Measurements from ENCODE around the gene CNTNAP2. TPM values are rescaled to one million over a fixed set of nuclear protein-coding genes. Genes with fewer than 3 reads are reported as not detected.

Gene CNTNAP2
- total RNA-seq, 2 experiments from 2014 or later = not detected

DNA sequence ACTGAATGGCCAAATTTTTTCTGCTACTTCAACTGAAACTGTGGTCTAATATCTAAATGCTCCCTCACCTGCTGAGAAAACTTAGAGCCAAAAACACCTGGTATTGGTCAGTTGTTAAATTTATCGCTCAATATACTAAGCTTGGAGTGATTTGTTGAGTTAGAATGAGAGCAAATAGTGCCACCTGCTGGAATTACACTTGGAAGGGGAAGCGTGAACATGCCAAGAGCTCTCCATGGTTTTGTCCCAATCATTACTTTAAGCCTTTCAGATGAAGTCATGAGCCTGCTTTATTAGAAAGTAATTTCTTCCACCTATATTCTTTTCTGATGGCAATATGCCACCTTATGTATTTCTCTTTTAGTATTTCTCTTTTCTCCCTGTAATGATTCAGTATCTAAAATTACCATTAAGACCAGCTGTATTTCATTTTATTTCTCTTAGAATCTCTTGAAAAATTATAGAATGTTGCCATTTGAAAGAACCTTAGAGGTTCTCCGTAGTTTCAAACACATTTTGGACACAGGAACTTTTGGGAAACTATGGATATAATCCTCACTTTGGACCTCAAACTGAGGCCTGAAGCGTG lies 2026.2 kb downstream of the CNTNAP2 start:
- POLR2A ChIA-PET = no interaction called here
- H3K4me3 Mint-ChIP-seq = no peak overlapping the region
- ATAC-seq = no peak
- H3K27ac Mint-ChIP-seq = no peak overlapping the region
- CTCF ChIA-PET = interaction anchor here (0.6 to 1.1 kb wide), 2 partner anchors 324 to 897 kb away, joined by 3 read pairs; no protein-coding TSS in a partner anchor
- H3K4me1 Mint-ChIP-seq (ENCODE audit: low read depth) = no peaks in the 10 kb centered on the region
- H3K9me3 Mint-ChIP-seq (ENCODE audit: insufficient read depth) = no peaks in the 10 kb centered on the region
- H3K36me3 Mint-ChIP-seq (ENCODE audit: low read depth) = no peaks in the 10 kb centered on the region
- peak; percentile 22 for DNase-seq
- no peaks in the 10 kb centered on the region for H3K27me3 Mint-ChIP-seq (ENCODE audit: low read depth)

- H3K4me1 Mint-ChIP-seq (ENCODE audit: low read depth) = no peaks in the 10 kb centered on the region
- no peaks in the 10 kb centered on the region for H3K27me3 Mint-ChIP-seq (ENCODE audit: low read depth)
- no peak overlapping the region for H3K27ac Mint-ChIP-seq
- ChIA-PET CTCF (no interaction called here), POLR2A (no interaction called here)
- no peaks in the 10 kb centered on the region for H3K36me3 Mint-ChIP-seq (ENCODE audit: low read depth)
- no peak overlapping the region for H3K4me3 Mint-ChIP-seq
- H3K9me3 Mint-ChIP-seq (ENCODE audit: insufficient read depth) = no peaks in the 10 kb centered on the region
- no peak for DNase-seq
- no peak for ATAC-seq
Observed at GRCh38 chr7:148144827-148145226, 2028.2 kb downstream of the CNTNAP2 start.

DNA sequence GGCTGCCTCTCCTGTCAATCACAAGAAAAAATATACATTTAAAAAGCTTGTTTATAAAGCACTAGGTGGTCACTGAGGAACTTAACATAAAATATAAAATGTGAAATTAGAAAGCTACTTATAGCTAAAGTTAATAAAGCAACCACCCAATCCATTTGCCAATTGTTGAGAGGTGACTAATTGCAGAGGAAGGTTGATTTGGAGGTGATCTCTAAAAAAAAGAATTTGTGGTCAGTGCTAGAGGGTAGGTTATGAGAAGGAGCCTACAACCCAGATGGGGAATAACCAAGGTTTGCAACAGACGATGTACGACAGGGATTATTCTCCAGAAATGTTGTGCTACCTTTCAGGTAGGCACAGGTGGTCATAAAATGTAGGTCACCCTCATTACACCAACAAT lies 2029.7 kb downstream of the CNTNAP2 start:
- no peaks in the 10 kb centered on the region for H3K9me3 Mint-ChIP-seq (ENCODE audit: insufficient read depth)
- no peaks in the 10 kb centered on the region for H3K27me3 Mint-ChIP-seq (ENCODE audit: low read depth)
- H3K27ac Mint-ChIP-seq = no peak overlapping the region
- no peaks in the 10 kb centered on the region for H3K4me1 Mint-ChIP-seq (ENCODE audit: low read depth)
- ChIA-PET POLR2A (no interaction called here), CTCF (no interaction called here)
- ATAC-seq = no peak
- H3K36me3 Mint-ChIP-seq (ENCODE audit: low read depth) = no peaks in the 10 kb centered on the region
- DNase-seq = no peak
- no peak overlapping the region for H3K4me3 Mint-ChIP-seq

DNA sequence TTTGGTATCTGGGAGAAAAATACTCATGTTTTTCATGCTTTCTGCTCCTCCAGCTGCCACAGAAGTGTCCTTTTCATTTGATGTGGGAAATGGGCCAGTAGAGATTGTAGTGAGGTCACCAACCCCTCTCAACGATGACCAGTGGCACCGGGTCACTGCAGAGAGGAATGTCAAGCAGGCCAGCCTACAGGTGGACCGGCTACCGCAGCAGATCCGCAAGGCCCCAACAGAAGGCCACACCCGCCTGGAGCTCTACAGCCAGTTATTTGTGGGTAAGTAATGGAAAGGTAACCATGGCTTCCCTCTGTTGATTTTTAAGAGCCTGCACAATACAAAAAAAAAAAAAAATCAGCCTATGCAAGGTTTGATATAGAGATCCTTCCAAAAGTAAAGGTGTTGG lies 2030.8 kb downstream of the CNTNAP2 start:
- H3K9me3 Mint-ChIP-seq (ENCODE audit: insufficient read depth) = no peaks in the 10 kb centered on the region
- H3K4me1 Mint-ChIP-seq (ENCODE audit: low read depth) = no peaks in the 10 kb centered on the region
- no peaks in the 10 kb centered on the region for H3K36me3 Mint-ChIP-seq (ENCODE audit: low read depth)
- ChIA-PET POLR2A (no interaction called here), CTCF (no interaction called here)
- H3K4me3 Mint-ChIP-seq = no peak overlapping the region
- DNase-seq = no peak
- H3K27me3 Mint-ChIP-seq (ENCODE audit: low read depth) = no peaks in the 10 kb centered on the region
- ATAC-seq = no peak
- H3K27ac Mint-ChIP-seq = no peak overlapping the region

DNA sequence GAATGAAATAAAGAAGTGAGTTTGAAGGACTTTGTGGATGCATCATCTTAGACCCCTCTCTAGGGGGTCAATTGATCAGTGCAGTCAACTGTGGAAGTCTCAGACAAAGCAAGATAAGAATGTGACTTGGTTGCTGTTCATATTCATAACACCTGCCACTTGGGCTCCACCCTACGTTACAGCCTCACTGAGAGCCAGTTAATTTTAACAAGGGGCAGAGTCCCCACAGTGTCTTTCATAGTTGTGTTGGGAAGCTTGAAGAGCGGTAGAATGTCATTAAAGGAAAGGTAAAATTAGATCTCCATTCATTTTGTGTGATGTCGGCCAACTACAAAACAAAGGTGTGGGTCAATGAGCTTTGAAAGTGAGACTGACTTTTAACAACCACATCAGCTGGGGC lies 2031.9 kb downstream of the CNTNAP2 start:
- CTCF ChIA-PET = no interaction called here
- no peak for DNase-seq
- Mint-ChIP-seq H3K4me3 (no peak overlapping the region), H3K4me1 (ENCODE audit: low read depth) (no peaks in the 10 kb centered on the region), H3K9me3 (ENCODE audit: insufficient read depth) (no peaks in the 10 kb centered on the region), H3K36me3 (ENCODE audit: low read depth) (no peaks in the 10 kb centered on the region), H3K27me3 (ENCODE audit: low read depth) (no peaks in the 10 kb centered on the region), H3K27ac (no peak overlapping the region)
- no peak for ATAC-seq
- POLR2A ChIA-PET = no interaction called here

DNA sequence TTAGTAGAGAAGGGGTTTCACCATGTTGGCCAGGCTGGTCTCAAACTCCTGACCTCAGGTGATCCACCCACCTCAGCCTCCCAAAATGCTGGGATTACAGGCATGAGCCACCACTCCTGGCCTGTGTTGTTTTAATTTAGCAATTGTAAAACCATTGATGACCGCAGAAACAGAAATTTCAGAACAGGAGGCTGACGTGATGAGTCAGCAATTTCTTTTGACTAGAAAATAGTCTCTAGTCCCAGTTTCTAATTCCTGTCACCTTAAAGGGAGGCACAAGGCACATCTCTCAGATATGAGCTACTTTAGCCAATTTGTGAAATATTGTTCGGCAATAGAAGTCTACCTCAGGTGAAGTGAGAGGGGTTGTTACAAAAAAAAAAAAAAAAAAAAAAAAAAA lies 2033.1 kb downstream of the CNTNAP2 start:
- H3K9me3 Mint-ChIP-seq (ENCODE audit: insufficient read depth) = no peaks in the 10 kb centered on the region
- H3K36me3 Mint-ChIP-seq (ENCODE audit: low read depth) = no peaks in the 10 kb centered on the region
- H3K4me3 Mint-ChIP-seq = no peak overlapping the region
- no peaks in the 10 kb centered on the region for H3K4me1 Mint-ChIP-seq (ENCODE audit: low read depth)
- no peak overlapping the region for H3K27ac Mint-ChIP-seq
- CTCF ChIA-PET = no interaction called here
- POLR2A ChIA-PET = no interaction called here
- no peak for DNase-seq
- no peak for ATAC-seq
- H3K27me3 Mint-ChIP-seq (ENCODE audit: low read depth) = no peaks in the 10 kb centered on the region

DNA sequence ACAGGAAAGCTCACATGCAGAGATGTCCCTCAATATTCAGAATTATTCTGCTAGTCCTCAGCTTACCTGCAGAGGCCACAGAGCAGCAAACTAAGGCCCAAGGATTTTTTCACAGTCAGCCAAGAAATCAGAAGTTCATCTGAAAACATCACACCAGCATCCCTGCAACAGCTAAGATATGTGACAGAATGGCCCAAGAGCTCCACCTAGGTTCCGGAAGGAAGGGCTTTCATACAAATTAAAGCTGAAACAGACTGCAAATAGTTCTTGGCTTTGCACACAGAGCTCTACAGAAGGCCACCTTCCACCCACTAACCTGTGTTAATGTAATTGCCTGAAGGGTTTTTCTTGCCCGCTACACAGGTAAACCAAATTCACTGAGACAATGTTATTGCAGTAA lies 2035.2 kb downstream of the CNTNAP2 start:
- ATAC-seq = no peak
- no peaks in the 10 kb centered on the region for H3K4me1 Mint-ChIP-seq (ENCODE audit: low read depth)
- H3K27me3 Mint-ChIP-seq (ENCODE audit: low read depth) = no peaks in the 10 kb centered on the region
- POLR2A ChIA-PET = no interaction called here
- CTCF ChIA-PET = no interaction called here
- H3K9me3 Mint-ChIP-seq (ENCODE audit: insufficient read depth) = no peaks in the 10 kb centered on the region
- H3K4me3 Mint-ChIP-seq = no peak overlapping the region
- H3K36me3 Mint-ChIP-seq (ENCODE audit: low read depth) = no peaks in the 10 kb centered on the region
- DNase-seq = no peak
- H3K27ac Mint-ChIP-seq = no peak overlapping the region

GRCh38 chr7:148153616-148154284 lies 2037.1 kb downstream of the CNTNAP2 start:
- Mint-ChIP-seq H3K27ac (no peak overlapping the region), H3K9me3 (ENCODE audit: insufficient read depth) (no peaks in the 10 kb centered on the region), H3K36me3 (ENCODE audit: low read depth) (no peaks in the 10 kb centered on the region), H3K4me1 (ENCODE audit: low read depth) (no peaks in the 10 kb centered on the region), H3K4me3 (no peak overlapping the region), H3K27me3 (ENCODE audit: low read depth) (no peaks in the 10 kb centered on the region)
- ChIA-PET POLR2A (no interaction called here), CTCF (interaction anchor here (0.6 kb wide), 1 partner anchor 109 kb away, joined by 3 read pairs; no protein-coding TSS in a partner anchor)
- DNase-seq = no peak
- ATAC-seq = no peak

GRCh38 chr7:148155000-148155399 lies 2038.4 kb downstream of the CNTNAP2 start:
- Mint-ChIP-seq H3K27ac (no peak overlapping the region), H3K9me3 (ENCODE audit: insufficient read depth) (no peaks in the 10 kb centered on the region), H3K4me3 (no peak overlapping the region), H3K27me3 (ENCODE audit: low read depth) (no peaks in the 10 kb centered on the region), H3K36me3 (ENCODE audit: low read depth) (no peaks in the 10 kb centered on the region), H3K4me1 (ENCODE audit: low read depth) (no peaks in the 10 kb centered on the region)
- DNase-seq (no peak), ATAC-seq (no peak)
- ChIA-PET POLR2A (no interaction called here), CTCF (no interaction called here)

DNA sequence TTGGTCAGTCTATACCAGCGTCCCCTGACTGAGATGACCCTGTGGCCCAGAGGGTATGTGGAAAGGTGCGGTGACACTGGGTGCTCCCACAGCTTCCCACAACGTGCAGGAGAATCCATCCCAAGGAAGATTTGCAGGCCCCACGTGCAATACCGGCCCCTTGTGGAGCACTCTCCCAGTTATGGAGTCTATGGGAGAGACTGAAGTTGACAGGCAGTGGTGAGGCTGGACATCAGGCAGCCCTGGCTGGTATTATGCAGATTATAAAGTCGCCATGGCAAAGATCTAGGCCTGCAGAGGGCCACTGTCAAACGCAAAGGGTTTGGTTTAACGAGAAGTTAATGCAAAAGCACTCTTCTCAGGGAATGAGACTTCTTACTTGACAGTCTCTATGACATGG lies 2039.2 kb downstream of the CNTNAP2 start:
- ATAC-seq = no peak
- no peak for DNase-seq
- Mint-ChIP-seq H3K4me1 (ENCODE audit: low read depth) (no peaks in the 10 kb centered on the region), H3K9me3 (ENCODE audit: insufficient read depth) (no peaks in the 10 kb centered on the region), H3K36me3 (ENCODE audit: low read depth) (no peaks in the 10 kb centered on the region), H3K27ac (no peak overlapping the region), H3K27me3 (ENCODE audit: low read depth) (peaks cover 2% of the 10 kb centered on the region), H3K4me3 (no peak overlapping the region)
- CTCF ChIA-PET = no interaction called here
- POLR2A ChIA-PET = no interaction called here

GRCh38 chr7:148156233-148156632 lies 2039.6 kb downstream of the CNTNAP2 start:
- ATAC-seq (no peak), DNase-seq (no peak)
- no peaks in the 10 kb centered on the region for H3K4me1 Mint-ChIP-seq (ENCODE audit: low read depth)

GRCh38 chr7:148159331-148159730 lies 2042.7 kb downstream of the CNTNAP2 start:
- H3K27ac Mint-ChIP-seq = no peak overlapping the region
- ChIA-PET POLR2A (no interaction called here), CTCF (no interaction called here)
- H3K4me1 Mint-ChIP-seq (ENCODE audit: low read depth) = no peaks in the 10 kb centered on the region
- no peaks in the 10 kb centered on the region for H3K36me3 Mint-ChIP-seq (ENCODE audit: low read depth)
- DNase-seq (no peak), ATAC-seq (no peak)
- no peak overlapping the region for H3K4me3 Mint-ChIP-seq
- no peaks in the 10 kb centered on the region for H3K9me3 Mint-ChIP-seq (ENCODE audit: insufficient read depth)
- H3K27me3 Mint-ChIP-seq (ENCODE audit: low read depth) = peaks cover 2% of the 10 kb centered on the region

More at GRCh38 chr7:148156233-148156632, 2039.6 kb downstream of the CNTNAP2 start:
- Mint-ChIP-seq H3K9me3 (ENCODE audit: insufficient read depth) (no peaks in the 10 kb centered on the region), H3K4me3 (no peak overlapping the region), H3K27me3 (ENCODE audit: low read depth) (peaks cover 2% of the 10 kb centered on the region), H3K27ac (no peak overlapping the region), H3K36me3 (ENCODE audit: low read depth) (no peaks in the 10 kb centered on the region)
- CTCF ChIA-PET = no interaction called here
- POLR2A ChIA-PET = no interaction called here

DNA sequence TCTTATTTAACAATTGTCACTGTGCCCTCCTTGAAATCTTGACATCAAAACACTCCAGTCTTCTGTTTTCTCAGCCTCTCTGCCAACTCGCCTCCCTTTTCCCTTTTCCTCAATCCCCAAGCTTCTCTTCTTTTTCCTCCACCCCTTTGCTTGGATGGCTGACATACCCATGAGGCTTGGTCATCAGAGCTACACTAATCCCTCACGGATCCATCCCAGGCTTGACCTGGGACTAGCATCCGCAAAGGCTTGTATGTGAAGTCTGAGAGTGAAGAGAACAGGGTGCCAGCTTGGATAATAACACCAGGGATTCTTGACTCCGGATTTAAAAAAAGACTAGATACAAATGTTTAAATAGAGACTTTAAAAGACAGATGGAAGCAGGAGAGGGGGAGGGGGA lies 2045.2 kb downstream of the CNTNAP2 start:
- POLR2A ChIA-PET = no interaction called here

More for the DNA sequence above, 2045.2 kb downstream of the CNTNAP2 start:
- CTCF ChIA-PET = no interaction called here
- Mint-ChIP-seq H3K27ac (no peak overlapping the region), H3K4me3 (no peak overlapping the region), H3K36me3 (ENCODE audit: low read depth) (no peaks in the 10 kb centered on the region), H3K4me1 (ENCODE audit: low read depth) (no peaks in the 10 kb centered on the region), H3K9me3 (ENCODE audit: insufficient read depth) (no peaks in the 10 kb centered on the region), H3K27me3 (ENCODE audit: low read depth) (peaks cover 2% of the 10 kb centered on the region)
- ATAC-seq (no peak), DNase-seq (no peak)
